Hematopoietic multipotent progenitor cell treated with erythropoietin and hydrocortisone succinate and interleukin-3 and kit ligand, for 15 days (in vitro differentiated cells): ENCODE results near the gene C6orf47.

Experiments used
- DNase-seq: peaks from one replicate; pipeline ENCODE4 v3.0.0-alpha.2; 2015; ENCODE audit warnings: low spot score

The C6orf47 gene

DNA sequence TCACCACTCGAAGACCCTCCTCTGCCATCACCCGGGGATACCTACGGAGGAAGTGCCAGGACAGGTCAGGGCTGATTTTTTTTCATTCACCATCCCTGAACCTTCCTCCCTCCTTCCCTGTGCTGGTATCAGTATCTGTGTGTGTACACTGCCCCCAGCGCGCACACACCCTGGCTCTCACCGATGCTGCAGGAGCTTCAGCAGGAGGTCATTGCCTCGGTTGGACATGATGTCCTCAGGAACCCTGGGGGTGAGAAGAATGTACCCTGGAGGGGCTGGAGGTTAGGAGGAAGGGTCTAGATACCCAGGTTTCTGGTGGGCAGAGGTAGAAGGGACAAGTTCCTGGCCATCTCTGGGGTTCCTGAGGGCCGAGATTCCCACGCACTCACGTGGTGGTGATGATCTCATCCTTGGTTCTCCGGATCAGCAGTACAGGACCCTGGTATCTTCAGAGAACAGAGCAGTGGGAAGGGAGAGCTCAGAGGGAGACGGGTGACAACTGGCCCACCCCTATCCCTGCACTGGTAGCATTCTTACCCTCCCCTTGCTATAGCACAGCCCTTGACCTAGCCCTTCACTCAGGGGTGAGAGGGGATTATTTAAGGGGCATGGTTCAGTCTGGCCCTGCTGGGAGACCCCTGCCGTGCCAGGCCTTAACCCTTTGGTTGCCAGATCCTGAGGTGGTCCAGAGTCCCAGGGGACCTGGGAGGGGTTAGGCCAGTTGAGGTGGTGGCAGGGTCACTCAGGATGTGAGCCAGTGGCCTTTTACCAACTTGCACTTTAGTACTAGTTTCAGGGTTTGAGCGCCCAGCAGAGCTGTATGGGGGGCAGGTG lies 27.5 kb upstream of the C6orf47 start:
- DNase-seq = no peak

DNA sequence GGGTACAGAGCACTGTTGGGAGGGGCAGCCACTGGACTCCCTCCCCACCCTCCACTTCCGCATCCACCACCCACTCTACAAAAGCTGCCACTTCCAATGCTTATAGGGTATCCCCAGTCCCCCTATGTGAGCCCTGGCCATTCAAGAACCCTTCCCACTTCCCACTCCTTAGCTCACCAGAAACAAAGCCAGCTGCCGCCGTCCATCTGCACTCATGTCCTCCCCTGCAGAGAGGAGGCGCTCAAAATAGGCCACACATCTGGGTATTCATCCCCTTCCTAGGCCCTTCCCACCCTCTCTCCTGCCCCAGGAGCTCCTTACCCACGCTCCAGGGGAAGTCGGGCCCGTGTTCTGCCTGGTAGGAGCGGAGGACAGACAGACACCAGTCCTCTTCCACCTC lies 26.7 kb upstream of the C6orf47 start:
- DNase-seq = no peak

DNA sequence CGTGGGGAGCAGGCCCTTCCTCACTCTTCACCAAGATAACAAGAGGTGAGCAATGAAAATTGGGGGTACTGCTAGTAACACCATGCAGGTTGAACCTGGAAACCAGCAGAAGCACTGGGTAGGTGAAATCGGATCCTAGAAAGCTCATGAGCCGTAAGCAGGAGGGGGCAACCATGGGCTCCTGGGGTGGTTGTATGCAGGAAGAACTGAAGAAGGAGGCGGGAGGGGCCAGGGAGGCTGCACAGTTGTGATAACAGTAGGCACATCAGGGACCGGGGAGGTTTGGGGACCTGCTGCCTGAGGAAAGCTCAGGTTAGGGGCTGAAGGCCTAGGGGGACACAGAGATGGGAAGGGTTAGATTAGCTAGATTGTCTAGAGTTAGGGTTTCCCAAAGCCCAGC lies 25.9 kb upstream of the C6orf47 start:
- DNase-seq = peak; percentile 58

DNA sequence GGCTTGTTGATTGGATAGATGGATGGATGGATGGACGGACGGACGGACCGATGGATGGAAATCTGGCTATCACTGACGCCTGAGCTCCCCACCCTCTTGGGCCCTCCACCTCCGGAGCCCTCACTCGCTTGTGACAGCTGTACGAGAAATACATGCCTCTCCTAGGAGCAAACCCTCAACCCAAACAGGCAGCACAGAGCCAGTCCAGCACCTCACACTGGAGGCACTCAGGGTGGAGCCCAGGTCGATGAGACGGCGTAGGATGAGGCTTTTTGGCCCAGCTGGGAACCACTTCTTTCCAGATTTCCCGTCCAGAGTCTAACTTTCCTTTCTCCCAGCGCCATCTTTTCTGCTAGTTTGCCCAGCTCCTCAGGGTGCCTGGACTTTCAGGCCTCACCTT lies 23.0 kb upstream of the C6orf47 start:
- DNase-seq = no peak

DNA sequence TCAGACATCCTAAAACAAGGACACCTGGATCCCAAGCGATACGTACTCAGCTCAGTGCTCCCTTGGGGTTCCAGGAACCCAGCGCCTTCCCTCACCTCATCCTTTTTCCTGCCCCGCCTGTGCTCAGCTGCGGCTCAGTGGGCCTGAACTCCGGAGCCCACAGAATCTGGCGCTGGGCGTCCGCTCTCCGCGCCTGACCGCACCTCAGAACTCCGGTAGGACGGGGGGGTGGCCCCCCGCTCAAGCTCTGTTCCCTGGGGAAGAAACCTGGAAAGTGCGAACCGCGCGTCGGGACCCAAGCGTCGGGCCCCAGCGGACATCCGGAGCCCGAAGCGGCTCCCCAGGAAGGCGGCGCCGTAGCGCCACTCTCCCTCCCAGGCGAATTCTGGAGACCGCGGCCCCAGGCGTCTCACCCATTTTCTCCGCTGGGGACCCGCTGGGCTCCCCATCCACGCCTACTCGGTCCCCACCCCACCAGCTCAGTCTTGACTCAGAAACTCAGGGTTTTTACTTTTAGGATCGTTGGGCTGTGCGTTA lies 20.6 kb upstream of the C6orf47 start:
- DNase-seq = no peak

DNA sequence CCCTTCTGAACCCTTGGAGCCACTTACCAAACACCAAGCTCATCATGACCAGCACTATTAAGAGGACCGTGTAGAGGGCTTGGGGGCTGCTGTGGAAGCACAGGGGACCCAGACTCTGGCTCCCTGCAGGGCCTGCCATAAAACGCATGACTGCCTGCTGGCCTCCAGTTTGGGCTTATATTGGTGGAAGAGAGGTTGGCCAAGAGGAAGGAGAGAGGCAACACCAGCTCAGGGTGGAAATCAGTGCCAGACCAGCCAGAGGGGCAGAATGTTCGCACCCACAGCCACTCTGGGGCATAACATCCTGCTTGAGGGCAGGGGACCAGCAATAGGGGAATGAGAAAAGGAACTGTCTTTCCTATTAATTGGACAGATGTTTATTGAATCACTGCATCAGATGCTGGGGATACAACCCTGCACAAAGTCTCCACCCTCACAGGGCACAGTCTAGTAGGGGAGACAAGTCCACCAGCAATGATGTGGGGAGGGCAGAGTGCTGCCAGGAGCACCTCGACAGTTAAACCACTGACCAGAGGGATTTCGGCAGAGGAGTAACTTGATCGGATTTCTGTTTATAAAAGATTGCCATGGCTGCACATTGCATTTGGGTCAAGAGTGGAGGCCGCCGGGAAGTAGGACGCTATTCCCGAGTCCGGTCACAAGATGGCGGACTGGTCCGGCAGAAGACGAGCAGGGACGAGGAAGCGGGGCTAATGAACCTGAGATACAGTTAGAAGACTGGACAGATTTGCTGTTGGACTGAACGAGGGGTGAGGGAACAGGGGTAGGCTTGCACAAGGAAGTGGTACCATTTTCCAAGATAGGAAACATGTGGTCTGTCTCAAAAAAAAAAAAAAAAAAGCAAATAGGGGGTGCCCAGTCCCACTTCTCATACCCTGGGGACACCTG lies 19.9 kb upstream of the C6orf47 start, which contains the start of gene LY6G5C:
Gene LY6G5C, minus strand, starts transcription at position 842 of the 909 bp plus-strand sequence. Its CDS starts 694 bp downstream, at position 148.
- DNase-seq = peak; percentile 76

DNA sequence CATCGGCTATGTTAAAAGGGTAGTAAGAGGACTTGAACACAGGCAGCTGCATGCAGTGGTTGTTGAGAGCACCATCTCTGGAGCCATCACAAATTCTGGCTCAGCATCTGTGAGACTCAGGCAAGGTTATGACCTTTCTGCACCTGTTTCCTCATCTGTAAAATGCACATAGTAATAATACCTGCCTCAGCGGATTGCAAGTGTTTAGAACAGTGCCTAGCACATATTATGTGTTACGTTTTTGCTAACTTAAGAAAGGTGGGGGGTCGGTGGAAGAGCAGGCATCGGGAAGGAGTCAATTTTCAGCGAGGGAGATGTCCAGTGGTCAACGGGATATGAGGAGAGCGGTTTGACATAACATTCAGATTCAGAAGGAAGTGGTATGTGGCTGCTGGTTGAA lies 17.4 kb upstream of the C6orf47 start:
- no peak for DNase-seq

GRCh38 chr6:31676904-31677303 lies 16.3 kb upstream of the C6orf47 start:
- DNase-seq = no peak

GRCh38 chr6:31676322-31676903 lies 15.8 kb upstream of the C6orf47 start:
- no peak for DNase-seq

GRCh38 chr6:31669676-31670075 lies 9.1 kb upstream of the C6orf47 start, which contains the start of gene LY6G5B:
TSS of gene LY6G5B (plus strand) at chr6:31669976. CDS start at chr6:31670951, 975 bp downstream.
- no peak for DNase-seq

GRCh38 chr6:31666337-31666965 lies 5.9 kb upstream of the C6orf47 start:
- DNase-seq = no peak

DNA sequence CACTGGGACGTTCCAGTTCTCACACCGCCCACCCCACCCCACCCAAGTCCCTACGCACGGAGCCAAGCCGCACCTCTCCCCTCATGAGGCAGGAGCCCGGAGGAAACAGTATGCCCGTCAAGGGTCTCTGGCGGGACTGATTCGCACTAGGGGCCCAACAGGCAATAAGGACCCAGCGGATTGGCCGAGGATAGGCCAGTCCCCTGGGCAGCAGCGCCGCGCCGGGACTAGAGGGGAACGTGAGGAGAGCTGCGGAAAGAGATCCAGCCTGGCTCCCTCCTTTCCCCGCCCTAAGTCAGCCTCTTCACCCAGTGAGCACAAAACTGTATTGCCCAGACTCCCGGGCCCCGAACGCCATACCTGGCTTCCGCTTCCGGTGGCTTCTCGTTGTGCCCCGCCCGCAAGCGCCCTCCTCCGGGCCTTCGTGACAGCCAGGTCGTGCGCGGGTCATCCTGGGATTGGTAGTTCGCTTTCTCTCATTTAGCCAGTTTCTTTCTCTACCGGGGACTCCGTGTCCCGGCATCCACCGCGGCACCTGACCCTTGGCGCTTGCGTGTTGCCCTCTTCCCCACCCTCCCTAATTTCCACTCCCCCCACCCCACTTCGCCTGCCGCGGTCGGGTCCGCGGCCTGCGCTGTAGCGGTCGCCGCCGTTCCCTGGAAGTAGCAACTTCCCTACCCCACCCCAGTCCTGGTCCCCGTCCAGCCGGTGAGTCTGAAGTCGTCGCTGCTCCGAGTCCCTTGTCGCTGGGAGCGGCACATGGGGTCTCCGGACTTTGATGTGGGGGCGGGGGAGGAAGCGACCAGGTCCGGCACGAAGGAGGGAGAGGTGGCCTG lies 5.1 kb upstream of the C6orf47 start, which contains the start of gene CSNK2B:
Gene CSNK2B, plus strand, starts transcription at position 580 of the 836 bp plus-strand sequence. CDS start 752 bp downstream, outside the sequence.
- peak; percentile 98 for DNase-seq

- DNase-seq = peak; percentile 87
Observed at GRCh38 chr6:31664790-31665500, 4.4 kb upstream of the C6orf47 start, which contains the start of gene GPANK1. TSS of gene GPANK1 (minus strand) at chr6:31664997. CDS start at chr6:31664478, 519 bp downstream.

- DNase-seq = no peak
Observed at GRCh38 chr6:31663961-31664789, 3.6 kb upstream of the C6orf47 start.

DNA sequence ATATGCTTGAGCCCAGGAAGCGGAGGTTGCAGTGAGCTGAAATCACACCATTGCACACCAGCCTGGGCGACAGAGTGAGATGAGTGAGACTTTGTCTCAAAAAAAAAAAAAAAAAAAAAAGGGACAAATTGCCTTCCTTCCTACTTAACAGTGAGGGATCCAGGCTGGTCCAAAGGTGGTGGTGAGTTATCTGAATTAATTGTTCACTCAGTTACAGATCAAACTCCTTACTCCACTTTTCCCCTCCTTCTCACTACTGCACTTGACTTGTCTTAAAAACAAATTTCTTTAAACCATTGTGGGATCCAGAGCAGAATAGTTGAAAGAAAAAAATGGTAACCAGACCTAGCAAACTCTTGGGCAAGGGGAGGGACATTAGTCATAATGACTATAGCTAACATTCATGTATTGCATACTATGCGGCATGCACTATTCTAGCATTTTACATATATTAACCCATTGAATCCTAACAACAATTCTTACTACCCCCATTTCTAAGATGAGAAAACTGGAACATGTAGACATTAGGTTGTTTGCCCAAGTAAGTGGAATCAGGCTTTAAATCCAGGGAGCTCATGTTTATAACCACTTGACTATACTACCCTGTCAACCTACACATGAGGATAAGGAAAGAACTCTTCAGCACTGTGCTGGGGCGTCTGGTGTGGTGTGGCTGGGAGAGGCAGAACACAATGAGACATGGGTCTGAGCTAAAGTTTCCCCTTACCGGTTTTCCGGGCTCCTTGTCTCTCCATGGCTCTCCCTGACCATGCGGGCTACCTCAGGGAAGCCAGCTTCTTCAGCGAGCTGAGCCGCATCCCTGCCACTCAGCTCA lies 2.8 kb upstream of the C6orf47 start:
- no peak for DNase-seq

- DNase-seq = no peak
Observed at GRCh38 chr6:31662124-31662723, 1.6 kb upstream of the C6orf47 start.
